NT2/D1 (cell line): ENCODE measurements around the gene ACVR1B.

ENCODE experiments used
- SUZ12 ChIP-seq: IDR thresholded peaks from 2 replicates; pipeline ENCODE4 v1.6.1; 2011; ENCODE audit not compliant: insufficient read length, insufficient read depth; ENCODE audit errors: extremely low read depth
- YY1 ChIP-seq: IDR thresholded peaks from 2 replicates; pipeline ENCODE4 v1.6.1; 2011; ENCODE audit not compliant: insufficient read length, insufficient read depth

DNA sequence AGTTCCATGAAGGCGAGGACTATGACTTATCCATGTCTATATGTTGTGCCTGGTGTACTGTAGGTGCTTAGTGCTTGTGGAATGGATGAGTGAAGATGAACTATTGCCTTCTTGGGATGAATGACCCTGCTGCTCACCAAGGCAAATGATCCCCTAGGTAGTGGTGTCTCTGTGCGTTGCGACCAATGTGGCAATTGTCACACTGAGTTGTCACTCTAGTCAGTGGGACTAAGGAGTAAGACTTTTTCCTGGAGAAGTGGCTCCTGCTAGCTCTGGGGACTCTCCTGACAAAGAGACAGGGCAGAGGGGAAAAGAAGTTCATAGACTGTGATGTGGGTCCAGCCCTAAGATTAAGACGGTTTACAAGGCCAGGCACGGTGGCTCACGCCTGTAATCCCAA lies 3.4 kb upstream of the ACVR1B start:
- TF ChIP-seq YY1 (no peak), SUZ12 (no peak)
